Measurements from ENCODE around the gene SINHCAF. TPM values are rescaled to one million over a fixed set of nuclear protein-coding genes. Genes with fewer than 3 reads are reported as not detected.

Gene SINHCAF
- total and polyA plus RNA-seq, 4 donors: 2.3 to 10.3 (median 4.9) TPM

GRCh38 chr12:31362759-31363415 is 36.9 kb upstream of the SINHCAF start:
- 60% methylated on average over 6 of the region's 6 CpGs for WGBS
- TF ChIP-seq JUND (IDR thresholded peaks at IDR 0.05) (no peak), FOXA2 (IDR thresholded peaks at IDR 0.05) (no peak), GABPA (IDR thresholded peaks at IDR 0.05 in 1 of 2, conservative IDR thresholded peaks at IDR 0.05 in 1 of 2) (no peak), YY1 (IDR thresholded peaks at IDR 0.05) (no peak), MAX (IDR thresholded peaks at IDR 0.05) (no peak), RXRA (IDR thresholded peaks at IDR 0.05) (no peak), HNF4G (IDR thresholded peaks at IDR 0.05) (no peak), CTCF (IDR thresholded peaks at IDR 0.05; ENCODE audit: low read depth, low read length, missing input control) (no peak), ZBTB33 (IDR thresholded peaks at IDR 0.05) (no peak)
- DNase-seq (ENCODE audit: low spot score): no peak
- H3K36me3 ChIP-seq (ENCODE audit: control insufficient read depth in 4 of 4, insufficient read depth in 3 of 4, low read depth in 1 of 4, low read length in 3 of 4): no peaks in the 10 kb centered on the region
- H3K27me3 ChIP-seq (ENCODE audit: control insufficient read depth in 4 of 4, insufficient read depth in 4 of 4, low read length in 3 of 4): no peaks in the 10 kb centered on the region
- H3K27ac ChIP-seq (ENCODE audit: low read depth in 1 of 2, low read length in 2 of 2): no peak overlapping the region
- H3K4me1 ChIP-seq (ENCODE audit: control insufficient read depth in 4 of 4, insufficient read depth in 4 of 4, low read length in 3 of 4): no peaks in the 10 kb centered on the region
- no peak overlapping the region for H3K9ac ChIP-seq (ENCODE audit: low read depth in 1 of 2, low read length in 2 of 2)
- no peak overlapping the region for H3K4me3 ChIP-seq (ENCODE audit: low read depth in 1 of 3, low read length in 3 of 3)
- H3K9me3 ChIP-seq (ENCODE audit: control insufficient read depth in 4 of 4, low read length in 3 of 4): no peaks in the 10 kb centered on the region

- H3K4me1 ChIP-seq (ENCODE audit: control insufficient read depth in 4 of 4, insufficient read depth in 4 of 4, low read length in 3 of 4): no peaks in the 10 kb centered on the region
- WGBS: 57% methylated on average over 13 of the region's 13 CpGs
- H3K9me3 ChIP-seq (ENCODE audit: control insufficient read depth in 4 of 4, low read length in 3 of 4): no peaks in the 10 kb centered on the region
- no peak for DNase-seq (ENCODE audit: low spot score)
- no peaks in the 10 kb centered on the region for H3K36me3 ChIP-seq (ENCODE audit: control insufficient read depth in 4 of 4, insufficient read depth in 3 of 4, low read depth in 1 of 4, low read length in 3 of 4)
- H3K27me3 ChIP-seq (ENCODE audit: control insufficient read depth in 4 of 4, insufficient read depth in 4 of 4, low read length in 3 of 4): no peaks in the 10 kb centered on the region
- peak overlapping the region in 1 of 2 donors; percentile 38 for H3K9ac ChIP-seq (ENCODE audit: low read depth in 1 of 2, low read length in 2 of 2)
- no peak overlapping the region for H3K27ac ChIP-seq (ENCODE audit: low read depth in 1 of 2, low read length in 2 of 2)
- TF ChIP-seq FOXA1 (IDR thresholded peaks at IDR 0.05): no peak
- TF ChIP-seq HNF4A (conservative IDR thresholded peaks at IDR 0.05): no peak
- TF ChIP-seq JUND (IDR thresholded peaks at IDR 0.05): no peak
- no peak for TF ChIP-seq YY1 (IDR thresholded peaks at IDR 0.05)
- no peak for TF ChIP-seq NR2F2 (IDR thresholded peaks at IDR 0.05)
- TF ChIP-seq ATF3 (IDR thresholded peaks at IDR 0.05): no peak
- no peak for TF ChIP-seq FOXA2 (IDR thresholded peaks at IDR 0.05)
- no peak overlapping the region for H3K4me3 ChIP-seq (ENCODE audit: low read depth in 1 of 3, low read length in 3 of 3)
These were observed 36.3 kb upstream of the SINHCAF start for GRCh38 chr12:31362115-31362758.

GRCh38 chr12:31361730-31362114 is 35.8 kb upstream of the SINHCAF start:
- DNase-seq (ENCODE audit: low spot score): no peak
- WGBS: 92% methylated on average over 14 of the region's 14 CpGs
- Histone ChIP-seq H3K27ac (ENCODE audit: low read depth in 1 of 2, low read length in 2 of 2) (no peak overlapping the region), H3K4me1 (ENCODE audit: control insufficient read depth in 4 of 4, insufficient read depth in 4 of 4, low read length in 3 of 4) (no peaks in the 10 kb centered on the region), H3K9ac (ENCODE audit: low read depth in 1 of 2, low read length in 2 of 2) (peak overlapping the region in 1 of 2 donors; percentile 38), H3K36me3 (ENCODE audit: control insufficient read depth in 4 of 4, insufficient read depth in 3 of 4, low read depth in 1 of 4, low read length in 3 of 4) (no peaks in the 10 kb centered on the region), H3K9me3 (ENCODE audit: control insufficient read depth in 4 of 4, low read length in 3 of 4) (no peaks in the 10 kb centered on the region), H3K4me3 (ENCODE audit: low read depth in 1 of 3, low read length in 3 of 3) (no peak overlapping the region), H3K27me3 (ENCODE audit: control insufficient read depth in 4 of 4, insufficient read depth in 4 of 4, low read length in 3 of 4) (no peaks in the 10 kb centered on the region)
- no peak for TF ChIP-seq YY1 (IDR thresholded peaks at IDR 0.05)
- no peak for TF ChIP-seq JUND (IDR thresholded peaks at IDR 0.05)
- no peak for TF ChIP-seq SP1 (IDR thresholded peaks at IDR 0.05)
- no peak for TF ChIP-seq FOXA2 (IDR thresholded peaks at IDR 0.05)
- TF ChIP-seq EGR1 (IDR thresholded peaks at IDR 0.05; ENCODE audit: low read depth in 2 of 2): no peak
- no peak for TF ChIP-seq RAD21 (IDR thresholded peaks at IDR 0.05)
- no peak for TF ChIP-seq REST (IDR thresholded peaks at IDR 0.05)
- no peak for TF ChIP-seq HNF4G (IDR thresholded peaks at IDR 0.05)
- TF ChIP-seq HNF4A (conservative IDR thresholded peaks at IDR 0.05): no peak
- TF ChIP-seq RXRA (IDR thresholded peaks at IDR 0.05): no peak
- TF ChIP-seq MAX (IDR thresholded peaks at IDR 0.05): no peak
- TF ChIP-seq ATF3 (IDR thresholded peaks at IDR 0.05): no peak
- TF ChIP-seq NR2F2 (IDR thresholded peaks at IDR 0.05): no peak

All from liver (tissue), 9 donors.